PC-9 (cell line): Measurements from ENCODE around the gene IRF5. TPM values are rescaled to one million over a fixed set of nuclear protein-coding genes. Genes with fewer than 3 reads are reported as not detected.

Experiments
- BruUV-seq: library from RNA; stranded (reverse); fragments of 400-500 nt; replicated peaks from 2 replicates; lab custom pipeline; 2021; lab: Mats Ljungman, UMichigan
- CTCF ChIA-PET: fragments of 300-600 bp; sonication (Branson Sonifier 250); formaldehyde crosslinking; loops from one replicate; lab custom pipeline; 2022; ENCODE audit warnings: antibody characterized with exemption; lab: Charles Lee
- POLR2A ChIA-PET: fragments of 300-600 bp; sonication (Branson Sonifier 250); formaldehyde crosslinking; loops from one replicate; lab custom pipeline; 2022; ENCODE audit warnings: antibody characterized with exemption; ENCODE audit not compliant: unreplicated experiment; lab: Charles Lee
- DNase-seq, 2 experiments: peaks; one replicate each; pipeline versions ENCODE4 v3.0.0 to v3.0.0-alpha.2; 2015 to 2022; ENCODE audit warnings: mixed read lengths in 1 of 2
- H2AFZ ChIP-seq: fragments of 200-600 bp; sonication (generic); 2 replicates; pipeline ENCODE4 v1.8.1; 2017; ENCODE audit warnings: antibody characterized with exemption
- H3F3A ChIP-seq: fragments of 200-600 bp; sonication (generic); 2 replicates; pipeline ENCODE4 v1.8.1; 2017; ENCODE audit warnings: antibody characterized with exemption, mild to moderate bottlenecking, low read depth; ENCODE audit not compliant: insufficient read depth
- H3K27ac ChIP-seq: fragments of 200-600 bp; sonication (generic); 2 replicates; pipeline ENCODE4 v1.6.1; 2016; ENCODE audit warnings: mixed run types
- H3K27me3 ChIP-seq: fragments of 200-600 bp; sonication (generic); 2 replicates; pipeline ENCODE4 v1.6.1; 2016; ENCODE audit warnings: low read depth, mixed run types; ENCODE audit not compliant: insufficient read depth
- H3K36me3 ChIP-seq: fragments of 200-600 bp; sonication (generic); 2 replicates; pipeline ENCODE4 v1.6.1; 2016; ENCODE audit warnings: low read depth, mixed run types
- H3K4me1 ChIP-seq: fragments of 200-600 bp; sonication (generic); replicated peaks from 2 replicates; pipeline ENCODE4 v1.6.1; 2016; ENCODE audit warnings: mixed run types; ENCODE audit not compliant: insufficient read depth
- H3K4me2 ChIP-seq: fragments of 200-600 bp; sonication (generic); 2 replicates; pipeline ENCODE4 v1.6.1; 2017; ENCODE audit warnings: mixed run types
- H3K4me3 ChIP-seq: fragments of 200-600 bp; sonication (generic); 2 replicates; pipeline ENCODE4 v1.6.1; 2016; ENCODE audit warnings: mixed run types
- H3K79me2 ChIP-seq: fragments of 200-600 bp; sonication (generic); 2 replicates; pipeline ENCODE4 v1.6.1; 2017; ENCODE audit warnings: low read depth, mixed run types
- H3K9me2 ChIP-seq: fragments of 200-600 bp; sonication (generic); 2 replicates; pipeline ENCODE4 v1.8.1; 2017; ENCODE audit warnings: mild to moderate bottlenecking; ENCODE audit not compliant: insufficient read depth
- H3K9me3 ChIP-seq: fragments of 200-600 bp; sonication (generic); 2 replicates; pipeline ENCODE4 v1.8.1; 2016; ENCODE audit warnings: low read depth; ENCODE audit not compliant: insufficient read depth
- H4K20me1 ChIP-seq: fragments of 200-600 bp; sonication (generic); 2 replicates; pipeline ENCODE4 v1.8.1; 2017; ENCODE audit not compliant: insufficient read depth
- CTCF ChIP-seq: fragments of 200-600 bp; sonication (generic); conservative IDR thresholded peaks from 2 replicates; pipeline ENCODE4 v1.6.1; 2017; ENCODE audit warnings: mixed run types, antibody characterized with exemption, mild to moderate bottlenecking, moderate library complexity
- EZH2 ChIP-seq: fragments of 200-600 bp; sonication (generic); IDR thresholded peaks from 2 replicates; pipeline ENCODE4 v1.8.0; 2017; ENCODE audit warnings: antibody characterized with exemption, low read depth
- intact Hi-C: fragments of 100-400 bp; cut with micrococcal nuclease; formaldehyde crosslinking; loops from one replicate; pipeline ENCODE4 v1.10.0; 2022; ENCODE audit not compliant: unreplicated experiment
- total RNA-seq: library from RNA; stranded (reverse); gene quantifications from 2 replicates; pipeline ENCODE4 v1.2.3, GENCODE V29; 2021

The IRF5 gene
- total RNA-seq, 1 experiment from 2014 or later, result 3.4 TPM

DNA sequence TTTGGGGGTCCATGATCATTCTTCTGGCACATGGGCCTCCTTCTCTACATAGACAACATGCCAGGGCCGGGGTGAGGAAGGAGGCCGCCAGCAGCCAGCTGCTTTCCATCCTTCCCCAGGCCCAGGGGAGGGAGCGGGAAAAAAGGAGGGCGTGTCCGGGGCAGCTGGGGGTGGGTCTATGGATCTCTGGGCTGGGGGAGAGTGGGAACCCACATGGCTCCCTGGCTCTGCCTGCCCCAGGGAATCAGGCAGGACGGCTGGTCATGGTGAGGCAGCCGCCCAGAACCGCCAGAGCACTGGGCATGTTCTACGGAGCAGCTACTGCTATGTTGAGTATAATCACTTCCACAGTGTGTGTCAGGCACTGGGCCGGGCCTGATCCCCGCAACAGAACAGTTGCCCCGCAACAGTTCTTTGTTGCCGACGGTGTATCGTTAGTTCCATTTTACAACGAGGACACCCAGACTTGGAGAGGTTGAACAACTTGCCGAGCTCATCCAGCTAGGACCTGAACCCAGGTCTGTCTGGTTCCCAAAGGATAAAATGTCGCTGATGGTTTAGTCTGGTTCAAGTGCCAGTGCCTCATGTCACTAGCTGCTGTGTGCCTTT is 6.4 kb upstream of the IRF5 start:
- CTCF ChIA-PET, result no interaction called here
- H3K36me3 ChIP-seq, result no peaks in the 10 kb centered on the region
- no TSS peak for BruUV-seq

DNA sequence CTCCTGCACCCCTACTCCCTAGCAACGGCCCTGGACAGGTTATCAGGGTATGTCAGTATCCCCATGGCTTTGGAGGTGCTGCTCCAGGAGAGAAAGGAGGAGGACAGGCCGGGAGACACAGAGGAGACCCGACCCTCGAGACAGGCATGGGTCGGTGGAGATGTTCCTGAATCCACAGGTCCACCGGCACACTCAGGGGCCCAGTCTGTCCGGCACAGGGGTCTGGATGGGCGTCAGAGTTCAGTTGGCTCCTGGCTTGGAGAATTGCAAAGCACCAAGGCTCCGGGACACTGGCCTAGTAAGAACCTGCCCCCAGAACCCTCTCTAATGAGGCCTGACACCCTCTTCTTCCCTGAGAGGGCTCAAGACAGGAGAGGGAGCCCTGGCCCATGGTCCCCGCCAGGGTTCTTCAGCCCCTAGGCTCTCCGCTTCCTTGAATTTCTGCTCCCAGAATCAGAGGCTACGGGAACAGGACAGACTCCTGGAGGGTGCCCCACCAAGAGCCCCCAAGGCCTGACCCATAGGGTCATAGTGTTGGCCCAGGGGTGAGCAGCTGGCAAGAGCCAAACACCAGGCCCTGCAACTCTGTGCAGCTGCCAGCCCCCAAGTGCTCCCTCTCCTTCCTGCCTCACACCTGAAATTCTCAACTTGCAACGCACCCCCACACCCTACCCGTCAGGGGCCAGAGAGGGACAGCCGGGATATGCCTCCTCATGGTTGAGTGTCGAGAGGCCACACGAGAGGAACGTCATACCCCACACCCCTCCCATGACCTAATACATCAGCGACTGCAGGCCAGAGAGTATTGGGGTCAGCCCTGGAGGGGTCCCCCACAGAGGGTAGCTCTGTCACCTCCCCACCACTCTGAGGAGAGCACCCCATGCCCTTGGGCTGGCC is 5.5 kb upstream of the IRF5 start:
- ChIA-PET CTCF (no interaction called here), POLR2A (no interaction called here)
- Histone ChIP-seq H3K27ac (no peak overlapping the region), H3K9me3 (no peaks in the 10 kb centered on the region), H3K27me3 (peaks cover 6% of the 10 kb centered on the region; the same call in 1 of the 2 replicates), H3K4me1 (no peaks in the 10 kb centered on the region), H2AFZ (no peak overlapping the region), H3K4me2 (no peak overlapping the region), H3K79me2 (no peaks in the 10 kb centered on the region), H3K4me3 (no peak overlapping the region), H3K9me2 (no peaks in the 10 kb centered on the region), H4K20me1 (no peaks in the 10 kb centered on the region), H3K36me3 (no peaks in the 10 kb centered on the region), H3F3A (no peaks in the 10 kb centered on the region)
- intact Hi-C loops, result no loop called here
- TF ChIP-seq EZH2 (no peak), CTCF (no peak)
- no peak for DNase-seq
- no TSS peak for BruUV-seq

More for the DNA sequence above, 6.4 kb upstream of the IRF5 start:
- Histone ChIP-seq H3K27me3 (no peaks in the 10 kb centered on the region), H3K4me1 (no peaks in the 10 kb centered on the region), H2AFZ (no peak overlapping the region), H3F3A (no peaks in the 10 kb centered on the region), H4K20me1 (no peaks in the 10 kb centered on the region), H3K9me2 (no peaks in the 10 kb centered on the region), H3K27ac (no peak overlapping the region), H3K9me3 (no peaks in the 10 kb centered on the region), H3K4me2 (no peak overlapping the region), H3K79me2 (no peaks in the 10 kb centered on the region), H3K4me3 (no peak overlapping the region)
- DNase-seq, result no peak
- POLR2A ChIA-PET, result no interaction called here
- no peak for TF ChIP-seq EZH2
- intact Hi-C loops, result no loop called here

- H3K27ac ChIP-seq, result no peak overlapping the region
- POLR2A ChIA-PET, result interaction anchor here (0.7 kb wide), 1 partner anchor 11 kb away, joined by 4 read pairs; no protein-coding TSS in a partner anchor
These were observed 4.9 kb upstream of the IRF5 start for GRCh38 chr7:128932862-128933179.

More at GRCh38 chr7:128932862-128933179, 4.9 kb upstream of the IRF5 start:
- no peak for DNase-seq
- Histone ChIP-seq H3K4me1 (no peaks in the 10 kb centered on the region), H3F3A (no peaks in the 10 kb centered on the region), H2AFZ (no peak overlapping the region), H4K20me1 (no peaks in the 10 kb centered on the region), H3K9me3 (no peaks in the 10 kb centered on the region), H3K9me2 (no peaks in the 10 kb centered on the region), H3K27me3 (peaks cover 7% of the 10 kb centered on the region; the same call in 1 of the 2 replicates), H3K79me2 (no peaks in the 10 kb centered on the region), H3K4me3 (no peak overlapping the region), H3K36me3 (no peaks in the 10 kb centered on the region), H3K4me2 (no peak overlapping the region)
- no peak for TF ChIP-seq CTCF
- TF ChIP-seq EZH2, result no peak
- intact Hi-C loops, result no loop called here
- BruUV-seq, result no TSS peak
- CTCF ChIA-PET, result no interaction called here
